ENCODE data around the gene TTLL7. TPM values are rescaled to one million over a fixed set of nuclear protein-coding genes. Genes with fewer than 3 reads are reported as not detected.
"Not testable (repeated sequence)": the region's sequence is repeated elsewhere in the genome, so short reads cannot be mapped to it uniquely, and the experiment has no call there.

TTLL7 gene
- total and polyA plus RNA-seq, 7 donors: 1.1 to 13.0 (median 5.0) TPM

DNA sequence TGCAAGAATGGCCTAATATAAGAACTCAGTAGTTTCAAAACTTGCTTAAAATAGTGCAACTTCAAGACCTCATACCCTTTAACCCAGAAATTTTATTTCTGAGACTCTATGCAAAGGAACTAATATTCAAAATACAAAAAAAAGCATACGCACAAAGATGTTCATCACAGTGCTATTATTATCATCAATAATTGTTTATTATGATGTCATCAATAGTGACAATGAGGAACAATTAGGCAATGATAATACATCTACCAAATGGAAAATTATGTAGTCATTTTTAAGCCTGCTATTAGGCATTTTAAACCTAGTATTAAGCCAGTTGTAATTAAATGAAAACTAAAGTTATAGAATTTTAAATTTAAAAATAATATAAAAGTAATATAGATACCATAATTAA is 3.3 kb downstream of the TTLL7 start:
- WGBS, 3 donors: 90 to 95% (median 90%) methylated on average over 1 of the region's 1 CpG
- intact Hi-C loops (cut with DNase I): no loop called here
- H3K9me3 ChIP-seq: no peaks in the 10 kb centered on the region
- DNase-seq (no peak), ATAC-seq (no peak)
- H3K27ac ChIP-seq: no peak overlapping the region
- H3K27me3 ChIP-seq (ENCODE audit: insufficient read depth in 3 of 3, low read length in 2 of 3): no peaks in the 10 kb centered on the region
- peaks cover 4% of the 10 kb centered on the region for H3K4me1 ChIP-seq
- no peaks in the 10 kb centered on the region for H3K36me3 ChIP-seq (ENCODE audit: insufficient read depth in 1 of 2, low read depth in 1 of 2)
- no peak overlapping the region for H3K4me3 ChIP-seq
- TF ChIP-seq, protein P1, sequence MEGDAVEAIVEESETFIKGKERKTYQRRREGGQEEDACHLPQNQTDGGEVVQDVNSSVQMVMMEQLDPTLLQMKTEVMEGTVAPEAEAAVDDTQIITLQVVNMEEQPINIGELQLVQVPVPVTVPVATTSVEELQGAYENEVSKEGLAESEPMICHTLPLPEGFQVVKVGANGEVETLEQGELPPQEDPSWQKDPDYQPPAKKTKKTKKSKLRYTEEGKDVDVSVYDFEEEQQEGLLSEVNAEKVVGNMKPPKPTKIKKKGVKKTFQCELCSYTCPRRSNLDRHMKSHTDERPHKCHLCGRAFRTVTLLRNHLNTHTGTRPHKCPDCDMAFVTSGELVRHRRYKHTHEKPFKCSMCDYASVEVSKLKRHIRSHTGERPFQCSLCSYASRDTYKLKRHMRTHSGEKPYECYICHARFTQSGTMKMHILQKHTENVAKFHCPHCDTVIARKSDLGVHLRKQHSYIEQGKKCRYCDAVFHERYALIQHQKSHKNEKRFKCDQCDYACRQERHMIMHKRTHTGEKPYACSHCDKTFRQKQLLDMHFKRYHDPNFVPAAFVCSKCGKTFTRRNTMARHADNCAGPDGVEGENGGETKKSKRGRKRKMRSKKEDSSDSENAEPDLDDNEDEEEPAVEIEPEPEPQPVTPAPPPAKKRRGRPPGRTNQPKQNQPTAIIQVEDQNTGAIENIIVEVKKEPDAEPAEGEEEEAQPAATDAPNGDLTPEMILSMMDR (IDR thresholded peaks at IDR 0.05): no peak

DNA sequence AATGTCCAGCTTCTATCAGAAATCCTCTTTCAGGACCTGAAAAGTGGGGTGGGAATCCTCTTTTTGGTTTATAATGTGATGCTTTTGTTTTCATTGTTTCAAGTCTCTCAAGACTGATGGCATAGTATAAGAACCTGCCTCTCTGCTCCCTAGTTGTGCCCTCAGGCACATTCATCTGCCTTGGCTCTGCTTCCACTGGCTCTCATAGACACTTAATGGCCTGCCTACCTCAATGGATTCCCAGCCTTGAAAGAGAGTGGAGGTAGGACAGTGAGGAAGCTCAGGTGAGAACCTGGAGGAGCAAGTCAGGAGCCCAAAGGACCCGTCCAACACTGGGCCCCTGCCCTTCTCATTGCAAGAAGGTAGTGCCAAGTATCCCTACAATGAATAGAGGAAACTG is 4.8 kb downstream of the TTLL7 start:
- DNase-seq (no peak), ATAC-seq (no peak)
- Histone ChIP-seq H3K9me3 (no peaks in the 10 kb centered on the region), H3K27ac (no peak overlapping the region), H3K36me3 (ENCODE audit: insufficient read depth in 1 of 2, low read depth in 1 of 2) (no peaks in the 10 kb centered on the region), H3K27me3 (ENCODE audit: insufficient read depth in 3 of 3, low read length in 2 of 3) (no peaks in the 10 kb centered on the region), H3K4me3 (no peak overlapping the region), H3K4me1 (no peaks in the 10 kb centered on the region)
- TF ChIP-seq, protein P1 (IDR thresholded peaks at IDR 0.05): no peak
- intact Hi-C loops (cut with DNase I): no loop called here
- WGBS, 3 donors: 68 to 93% (median 86%) methylated on average over 1 of the region's 1 CpG

DNA sequence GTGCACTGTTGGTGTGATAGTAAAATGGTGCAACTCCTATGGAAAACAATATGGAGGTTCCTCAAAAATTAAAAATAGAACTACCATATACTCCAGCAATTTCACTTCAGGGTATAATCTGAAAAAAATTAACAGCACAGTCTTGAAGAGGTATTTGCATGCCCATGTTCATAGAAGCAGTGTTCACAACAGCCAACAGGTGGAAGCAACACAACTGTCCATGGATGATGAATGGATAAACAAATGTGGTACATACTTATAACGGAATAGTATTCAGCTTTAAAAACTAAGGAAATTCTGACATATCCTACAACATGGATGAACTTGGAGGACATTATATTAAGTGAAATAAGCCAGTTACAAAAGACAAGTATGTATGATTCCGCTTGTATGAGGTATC is 8.2 kb downstream of the TTLL7 start:
- 86 to 89% (median 87%) methylated on average over 2 of the region's 2 CpGs for WGBS, 3 donors
- TF ChIP-seq, protein P1 (IDR thresholded peaks at IDR 0.05): no peak
- H3K36me3 ChIP-seq (ENCODE audit: insufficient read depth in 1 of 2, low read depth in 1 of 2): no peaks in the 10 kb centered on the region

DNA sequence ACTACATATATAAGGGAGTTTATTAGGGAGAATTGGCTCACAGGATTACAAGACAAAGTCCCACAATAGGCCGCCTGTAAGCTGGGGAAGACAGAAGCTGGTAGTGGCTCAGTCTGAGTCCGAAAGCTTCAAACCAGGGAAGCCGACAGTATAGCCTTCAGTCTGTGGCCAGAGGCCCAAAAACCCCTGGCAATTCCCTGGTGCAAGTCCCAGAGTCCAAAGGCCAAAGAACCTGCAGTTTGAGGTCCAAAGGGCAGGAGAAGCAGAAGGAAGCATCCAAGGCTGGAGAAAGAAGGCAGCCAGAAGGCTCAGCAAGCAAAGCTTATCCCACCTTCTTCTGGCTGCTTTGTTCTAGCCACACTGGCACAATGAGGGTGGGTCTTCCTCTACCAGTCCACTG is 13.9 kb downstream of the TTLL7 start:
- no peaks in the 10 kb centered on the region for H3K4me1 ChIP-seq
- H3K4me3 ChIP-seq: no peak overlapping the region
- H3K27me3 ChIP-seq (ENCODE audit: insufficient read depth in 3 of 3, low read length in 2 of 3): no peaks in the 10 kb centered on the region
- intact Hi-C loops (cut with DNase I): no loop called here
- TF ChIP-seq, protein P1 (IDR thresholded peaks at IDR 0.05): no peak
- H3K36me3 ChIP-seq (ENCODE audit: insufficient read depth in 1 of 2, low read depth in 1 of 2): no peaks in the 10 kb centered on the region
- 94 to 99% (median 98%) methylated on average over 3 of the region's 3 CpGs for WGBS, 3 donors
- H3K9me3 ChIP-seq: peaks cover 21% of the 10 kb centered on the region
- no peak overlapping the region for H3K27ac ChIP-seq
- DNase-seq: no peak
- no peak for ATAC-seq

More for the DNA sequence above, 8.2 kb downstream of the TTLL7 start:
- Histone ChIP-seq H3K4me3 (no peak overlapping the region), H3K4me1 (no peaks in the 10 kb centered on the region), H3K27ac (no peak overlapping the region), H3K9me3 (peaks cover 21% of the 10 kb centered on the region), H3K27me3 (ENCODE audit: insufficient read depth in 3 of 3, low read length in 2 of 3) (no peaks in the 10 kb centered on the region)
- intact Hi-C loops (cut with DNase I): no loop called here
- DNase-seq (no peak), ATAC-seq (no peak)

DNA sequence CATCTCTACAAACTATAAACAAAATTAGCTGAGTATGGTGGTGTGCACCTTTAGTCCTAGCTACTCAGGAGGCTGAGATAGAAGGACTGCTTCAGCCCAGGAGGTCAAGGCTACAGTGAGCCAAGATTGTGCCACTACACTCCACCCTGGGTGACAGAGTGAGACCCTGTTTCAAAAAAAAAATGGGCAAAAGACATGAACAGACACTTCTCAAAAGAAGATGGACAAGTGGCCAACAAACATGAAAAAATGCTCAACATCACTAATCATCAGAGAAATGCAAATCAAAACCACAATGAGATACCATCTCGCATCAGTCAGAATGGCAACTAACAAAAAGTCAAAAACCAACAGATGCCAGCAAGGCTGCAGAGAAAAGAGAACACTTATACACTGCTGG is 15.0 kb downstream of the TTLL7 start:
- H3K4me1 ChIP-seq; H3K27me3 ChIP-seq (ENCODE audit: insufficient read depth in 3 of 3, low read length in 2 of 3); H3K4me3 ChIP-seq; H3K27ac ChIP-seq; ATAC-seq; H3K36me3 ChIP-seq (ENCODE audit: insufficient read depth in 1 of 2, low read depth in 1 of 2); intact Hi-C loops (cut with DNase I); DNase-seq: not testable (repeated sequence)
- peaks cover 21% of the 10 kb centered on the region for H3K9me3 ChIP-seq
- WGBS, 3 donors: 98 to 100% (median 100%) methylated on average over 1 of the region's 1 CpG

All from psoas muscle (tissue), 8 donors.